Erythroblast (primary cell): ENCODE measurements around the gene CERT1.

ENCODE experiments used
- GATA1 ChIP-seq: IDR thresholded peaks from 2 replicates; pipeline ENCODE4 v1.6.1; 2011; ENCODE audit warnings: low read depth, mild to moderate bottlenecking, control low read depth, low read length, moderate library complexity
- POLR2A ChIP-seq: IDR thresholded peaks from 2 replicates; pipeline ENCODE4 v1.6.1; 2011; ENCODE audit warnings: mild to moderate bottlenecking, low read length

DNA sequence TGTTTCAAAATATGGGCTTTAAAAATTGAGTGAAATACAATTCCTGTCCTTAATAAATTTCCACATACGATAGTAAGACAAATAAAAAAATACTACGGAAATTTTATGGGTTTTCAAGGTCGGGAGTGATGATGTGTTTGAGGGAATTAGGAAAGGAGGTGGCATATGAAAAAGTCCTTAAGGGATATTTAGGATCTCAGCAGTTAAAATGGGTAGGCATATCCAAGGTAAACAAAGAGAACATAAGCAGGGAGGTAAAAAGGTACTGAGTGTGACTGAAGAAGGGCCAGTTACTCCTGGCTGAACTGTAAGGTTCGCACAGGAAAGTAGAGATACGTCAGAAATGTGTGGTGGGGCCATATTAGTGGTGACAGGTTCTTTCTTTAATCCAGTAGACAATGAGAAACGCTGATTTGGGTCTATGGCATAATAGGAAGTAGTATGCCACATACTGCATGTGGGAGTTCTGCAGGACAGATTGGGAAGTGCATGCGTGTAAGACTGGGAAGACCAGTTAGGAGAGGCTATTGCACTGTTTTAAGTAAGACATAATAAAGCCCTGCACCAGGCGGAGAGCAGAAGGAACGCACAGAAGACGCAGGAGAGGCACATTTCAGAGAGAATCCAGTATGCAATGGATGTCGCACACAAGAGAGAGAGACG lies 175.3 kb downstream of the CERT1 start:
- no peak for TF ChIP-seq POLR2A
- TF ChIP-seq GATA1, result no peak
